ENCODE measurements around the gene HTRA1.

Gene HTRA1

GRCh38 chr10:122419876-122420623 is 41.3 kb upstream of the HTRA1 start:
- Histone ChIP-seq H3K4me3 (ENCODE audit: low read depth, low read length) (no peak overlapping the region), H2AFZ (ENCODE audit: insufficient read depth, low read length, poor library complexity) (no peak overlapping the region), H3K9ac (ENCODE audit: low read length) (no peak overlapping the region), H2BK12ac (ENCODE audit: low read length) (no peak overlapping the region), H3K27ac (ENCODE audit: low read depth, low read length) (no peak overlapping the region), H2BK5ac (ENCODE audit: low read depth, low read length, poor library complexity) (no peak overlapping the region), H3K79me1 (ENCODE audit: low read length) (no peaks in the 10 kb centered on the region), H3K23ac (ENCODE audit: low read length) (no peak overlapping the region), H4K8ac (ENCODE audit: low read depth, low read length) (no peak overlapping the region), H4K91ac (ENCODE audit: low read depth, low read length) (no peak overlapping the region), H4K12ac (ENCODE audit: low read depth, low read length) (no peak overlapping the region), H3K27me3 (ENCODE audit: insufficient read depth, low read length) (no peaks in the 10 kb centered on the region), H3K9me3 (ENCODE audit: insufficient read depth, low read depth, low read length) (no peaks in the 10 kb centered on the region), H2AK5ac (ENCODE audit: low read length) (no peak overlapping the region), H3K14ac (ENCODE audit: low read length) (no peak overlapping the region), H3K18ac (ENCODE audit: low read length) (no peak overlapping the region), H3K4me2 (ENCODE audit: low read length) (no peak overlapping the region), H3K36me3 (ENCODE audit: control insufficient read depth in 1 of 2, insufficient read depth in 2 of 2, low read length in 2 of 2) (peaks cover 4 to 5% of the 10 kb centered on the region in 2 experiments), H3K4ac (ENCODE audit: low read depth, low read length) (no peak overlapping the region), H3K79me2 (ENCODE audit: control insufficient read depth, insufficient read depth, low read length, poor library complexity) (no peaks in the 10 kb centered on the region), H3K4me1 (ENCODE audit: control insufficient read depth in 1 of 2, insufficient read depth in 2 of 2, low read length in 2 of 2) (no peaks in the 10 kb centered on the region), H2BK120ac (ENCODE audit: insufficient read depth, low read length, poor library complexity) (no peak overlapping the region)
- no CpG with 5 or more reads among the region's 3 CpGs for WGBS (ENCODE audit: extremely low coverage, insufficient coverage, insufficient read length)
- peak in 1 of 2 donors; percentile 67 for DNase-seq

GRCh38 chr10:122420624-122421007 is 40.7 kb upstream of the HTRA1 start:
- no peak overlapping the region for H2AFZ ChIP-seq (ENCODE audit: insufficient read depth, low read length, poor library complexity)
- no peak overlapping the region for H2BK5ac ChIP-seq (ENCODE audit: low read depth, low read length, poor library complexity)
- H3K14ac ChIP-seq (ENCODE audit: low read length): no peak overlapping the region
- no peak overlapping the region for H3K9ac ChIP-seq (ENCODE audit: low read length)
- no peak for DNase-seq
- no CpG with 5 or more reads among the region's 3 CpGs for WGBS (ENCODE audit: extremely low coverage, insufficient coverage, insufficient read length)
- H3K27me3 ChIP-seq (ENCODE audit: insufficient read depth, low read length): no peaks in the 10 kb centered on the region
- H4K91ac ChIP-seq (ENCODE audit: low read depth, low read length): no peak overlapping the region
- H4K8ac ChIP-seq (ENCODE audit: low read depth, low read length): no peak overlapping the region
- no peak overlapping the region for H3K27ac ChIP-seq (ENCODE audit: low read depth, low read length)
- H3K79me1 ChIP-seq (ENCODE audit: low read length): no peaks in the 10 kb centered on the region
- H3K18ac ChIP-seq (ENCODE audit: low read length): no peak overlapping the region
- no peaks in the 10 kb centered on the region for H3K9me3 ChIP-seq (ENCODE audit: insufficient read depth, low read depth, low read length)
- H3K4me3 ChIP-seq (ENCODE audit: low read depth, low read length): no peak overlapping the region
- H3K79me2 ChIP-seq (ENCODE audit: control insufficient read depth, insufficient read depth, low read length, poor library complexity): no peaks in the 10 kb centered on the region
- H2AK5ac ChIP-seq (ENCODE audit: low read length): no peak overlapping the region
- no peak overlapping the region for H3K4me2 ChIP-seq (ENCODE audit: low read length)
- no peak overlapping the region for H4K12ac ChIP-seq (ENCODE audit: low read depth, low read length)
- H3K23ac ChIP-seq (ENCODE audit: low read length): no peak overlapping the region
- no peak overlapping the region for H2BK120ac ChIP-seq (ENCODE audit: insufficient read depth, low read length, poor library complexity)
- H3K4ac ChIP-seq (ENCODE audit: low read depth, low read length): no peak overlapping the region
- no peaks in the 10 kb centered on the region for H3K4me1 ChIP-seq (ENCODE audit: control insufficient read depth in 1 of 2, insufficient read depth in 2 of 2, low read length in 2 of 2)
- H3K36me3 ChIP-seq (ENCODE audit: control insufficient read depth in 1 of 2, insufficient read depth in 2 of 2, low read length in 2 of 2): peaks cover 5 to 6% of the 10 kb centered on the region in 2 experiments
- H2BK12ac ChIP-seq (ENCODE audit: low read length): no peak overlapping the region

GRCh38 chr10:122421054-122421625 is 40.2 kb upstream of the HTRA1 start:
- Histone ChIP-seq H2AK5ac (ENCODE audit: low read length) (no peak overlapping the region), H3K9me3 (ENCODE audit: insufficient read depth, low read depth, low read length) (no peaks in the 10 kb centered on the region), H3K79me1 (ENCODE audit: low read length) (no peaks in the 10 kb centered on the region), H3K9ac (ENCODE audit: low read length) (no peak overlapping the region), H3K18ac (ENCODE audit: low read length) (no peak overlapping the region), H3K27ac (ENCODE audit: low read depth, low read length) (no peak overlapping the region), H4K12ac (ENCODE audit: low read depth, low read length) (no peak overlapping the region), H3K23ac (ENCODE audit: low read length) (no peak overlapping the region), H2BK120ac (ENCODE audit: insufficient read depth, low read length, poor library complexity) (no peak overlapping the region), H2AFZ (ENCODE audit: insufficient read depth, low read length, poor library complexity) (no peak overlapping the region), H3K27me3 (ENCODE audit: insufficient read depth, low read length) (no peaks in the 10 kb centered on the region), H3K36me3 (ENCODE audit: control insufficient read depth in 1 of 2, insufficient read depth in 2 of 2, low read length in 2 of 2) (peaks cover 5% of the 10 kb centered on the region in 2 experiments), H3K4me3 (ENCODE audit: low read depth, low read length) (no peak overlapping the region), H2BK12ac (ENCODE audit: low read length) (no peak overlapping the region), H3K79me2 (ENCODE audit: control insufficient read depth, insufficient read depth, low read length, poor library complexity) (no peaks in the 10 kb centered on the region), H3K4me1 (ENCODE audit: control insufficient read depth in 1 of 2, insufficient read depth in 2 of 2, low read length in 2 of 2) (no peaks in the 10 kb centered on the region), H3K4ac (ENCODE audit: low read depth, low read length) (no peak overlapping the region), H4K8ac (ENCODE audit: low read depth, low read length) (no peak overlapping the region), H4K91ac (ENCODE audit: low read depth, low read length) (no peak overlapping the region), H3K14ac (ENCODE audit: low read length) (no peak overlapping the region), H2BK5ac (ENCODE audit: low read depth, low read length, poor library complexity) (no peak overlapping the region), H3K4me2 (ENCODE audit: low read length) (no peak overlapping the region)
- WGBS (ENCODE audit: extremely low coverage, insufficient coverage, insufficient read length): no CpG with 5 or more reads among the region's 3 CpGs
- peak; percentile 74 to 95 for DNase-seq

- Histone ChIP-seq H3K27ac (ENCODE audit: low read depth, low read length) (no peak overlapping the region), H3K36me3 (ENCODE audit: control insufficient read depth in 1 of 2, insufficient read depth in 2 of 2, low read length in 2 of 2) (peaks cover 4 to 5% of the 10 kb centered on the region in 2 experiments), H2BK120ac (ENCODE audit: insufficient read depth, low read length, poor library complexity) (no peak overlapping the region), H3K79me2 (ENCODE audit: control insufficient read depth, insufficient read depth, low read length, poor library complexity) (no peaks in the 10 kb centered on the region), H2AK5ac (ENCODE audit: low read length) (no peak overlapping the region), H4K91ac (ENCODE audit: low read depth, low read length) (no peak overlapping the region), H3K27me3 (ENCODE audit: insufficient read depth, low read length) (no peaks in the 10 kb centered on the region), H3K14ac (ENCODE audit: low read length) (no peak overlapping the region), H3K4me2 (ENCODE audit: low read length) (no peak overlapping the region), H4K8ac (ENCODE audit: low read depth, low read length) (no peak overlapping the region), H4K12ac (ENCODE audit: low read depth, low read length) (no peak overlapping the region), H3K4ac (ENCODE audit: low read depth, low read length) (no peak overlapping the region), H2AFZ (ENCODE audit: insufficient read depth, low read length, poor library complexity) (no peak overlapping the region), H3K9me3 (ENCODE audit: insufficient read depth, low read depth, low read length) (no peaks in the 10 kb centered on the region), H3K23ac (ENCODE audit: low read length) (no peak overlapping the region), H3K9ac (ENCODE audit: low read length) (no peak overlapping the region), H3K4me3 (ENCODE audit: low read depth, low read length) (no peak overlapping the region), H3K4me1 (ENCODE audit: control insufficient read depth in 1 of 2, insufficient read depth in 2 of 2, low read length in 2 of 2) (no peaks in the 10 kb centered on the region), H2BK5ac (ENCODE audit: low read depth, low read length, poor library complexity) (no peak overlapping the region), H3K79me1 (ENCODE audit: low read length) (no peaks in the 10 kb centered on the region), H3K18ac (ENCODE audit: low read length) (no peak overlapping the region), H2BK12ac (ENCODE audit: low read length) (no peak overlapping the region)
- peak in 1 of 2 donors; percentile 49 for DNase-seq
These were observed 39.6 kb upstream of the HTRA1 start for GRCh38 chr10:122421742-122422141.

Data from trophoblast cell (in vitro differentiated cells and primary cell).